Liver (tissue), 9 donors: ENCODE data around the gene GPR179. TPM values are rescaled to one million over a fixed set of nuclear protein-coding genes. Genes with fewer than 3 reads are reported as not detected.

Source experiments
- DNase-seq: peaks from one replicate; pipeline ENCODE4 v3.0.0-alpha.2; 2017; ENCODE audit warnings: low spot score
- H3K27ac ChIP-seq, 2 donors: one replicate each; pipeline ENCODE4 v1.7.0; 2013; ENCODE audit warnings: inconsistent platforms in 2 of 2, low read length in 2 of 2, control low read depth in 1 of 2, low read depth in 1 of 2, mild to moderate bottlenecking in 1 of 2
- H3K27me3 ChIP-seq, 4 donors: one replicate each; pipeline versions ENCODE4 v1.6.1 to v1.7.0; 2013; ENCODE audit warnings: low read length in 3 of 4, inconsistent platforms in 1 of 4, mild to moderate bottlenecking in 1 of 4, moderate library complexity in 1 of 4; ENCODE audit not compliant: control insufficient read depth in 4 of 4, insufficient read depth in 4 of 4
- H3K36me3 ChIP-seq, 4 donors: one replicate each; pipeline versions ENCODE4 v1.6.1 to v1.7.0; 2013; ENCODE audit warnings: low read length in 3 of 4, mild to moderate bottlenecking in 3 of 4, low read depth in 1 of 4, moderate library complexity in 1 of 4; ENCODE audit not compliant: control insufficient read depth in 4 of 4, insufficient read depth in 3 of 4
- H3K4me1 ChIP-seq, 4 donors: one replicate each; pipeline versions ENCODE4 v1.6.1 to v1.7.0; 2013; ENCODE audit warnings: low read length in 3 of 4, mild to moderate bottlenecking in 3 of 4, moderate library complexity in 1 of 4; ENCODE audit not compliant: control insufficient read depth in 4 of 4, insufficient read depth in 4 of 4
- H3K4me3 ChIP-seq, 3 donors: one replicate each; pipeline versions ENCODE4 v1.6.1 to v1.7.0; 2013; ENCODE audit warnings: low read length in 3 of 3, control low read depth in 1 of 3, low read depth in 1 of 3, mild to moderate bottlenecking in 1 of 3
- H3K9ac ChIP-seq, 2 donors: one replicate each; pipeline ENCODE4 v1.7.0; 2013; ENCODE audit warnings: low read length in 2 of 2, mild to moderate bottlenecking in 2 of 2, moderate library complexity in 2 of 2, control low read depth in 1 of 2, low read depth in 1 of 2
- H3K9me3 ChIP-seq, 4 donors: one replicate each; pipeline versions ENCODE4 v1.6.1 to v1.7.0; 2013; ENCODE audit warnings: low read length in 3 of 4; ENCODE audit not compliant: control insufficient read depth in 4 of 4
- CTCF ChIP-seq: fragments of 150-350 bp; IDR thresholded peaks from 2 replicates; pipeline ENCODE4 v1.5.1; 2017; ENCODE audit warnings: improper control_type of control experiment, low read depth, low read length; ENCODE audit not compliant: missing input control
- EGR1 ChIP-seq, 2 donors: IDR thresholded peaks; 2 replicates each; pipeline ENCODE4 v1.6.1; 2016 to 2018; ENCODE audit warnings: antibody characterized with exemption in 2 of 2, low read depth in 2 of 2
- FOXA1 ChIP-seq: IDR thresholded peaks from 2 replicates; pipeline ENCODE4 v1.6.1; 2016; ENCODE audit warnings: antibody characterized with exemption
- FOXA2 ChIP-seq: IDR thresholded peaks from 2 replicates; pipeline ENCODE4 v1.6.1; 2016; ENCODE audit warnings: antibody characterized with exemption
- GABPA ChIP-seq, 2 donors: IDR thresholded peaks in 1 of 2; conservative IDR thresholded peaks in 1 of 2; 2 replicates each; pipeline ENCODE4 v1.6.1; 2016; ENCODE audit warnings: antibody characterized with exemption in 2 of 2, mild to moderate bottlenecking in 1 of 2, moderate library complexity in 1 of 2
- HNF4A ChIP-seq, 2 donors: conservative IDR thresholded peaks; 2 replicates each; pipeline ENCODE4 v1.6.1; 2016; ENCODE audit warnings: antibody characterized with exemption in 2 of 2, mild to moderate bottlenecking in 2 of 2
- JUND ChIP-seq, 2 donors: IDR thresholded peaks; 2 replicates each; pipeline ENCODE4 v1.6.1; 2016; ENCODE audit warnings: antibody characterized with exemption in 2 of 2
- NR2F2 ChIP-seq: IDR thresholded peaks from 2 replicates; pipeline ENCODE4 v1.6.1; 2016; ENCODE audit warnings: antibody characterized with exemption
- RAD21 ChIP-seq, 2 donors: IDR thresholded peaks; 2 replicates each; pipeline ENCODE4 v1.6.1; 2016; ENCODE audit warnings: antibody characterized with exemption in 2 of 2, mild to moderate bottlenecking in 2 of 2
- RXRA ChIP-seq, 2 donors: IDR thresholded peaks; 2 replicates each; pipeline ENCODE4 v1.6.1; 2017 to 2018; ENCODE audit warnings: antibody characterized with exemption in 2 of 2, mild to moderate bottlenecking in 1 of 2
- SP1 ChIP-seq: IDR thresholded peaks from 2 replicates; pipeline ENCODE4 v1.6.1; 2018; ENCODE audit warnings: antibody characterized with exemption, mild to moderate bottlenecking
- TAF1 ChIP-seq: conservative IDR thresholded peaks from 2 replicates; pipeline ENCODE4 v1.6.1; 2016; ENCODE audit warnings: antibody characterized with exemption, mild to moderate bottlenecking
- YY1 ChIP-seq: IDR thresholded peaks from 2 replicates; pipeline ENCODE4 v1.6.1; 2016; ENCODE audit warnings: antibody characterized with exemption, mild to moderate bottlenecking
- ZBTB33 ChIP-seq: IDR thresholded peaks from 2 replicates; pipeline ENCODE4 v1.6.1; 2016; ENCODE audit warnings: antibody characterized with exemption
- WGBS: extraction: QIAGEN DNeasy Blood & Tissue Kit; methylation state at CpG from one replicate; pipeline ENCODE4 v1.1.7; 2013; 5-methylcytosine and 5-hydroxymethylcytosine counted together
- polyA plus RNA-seq, 2 donors: library from polyadenylated mRNA; stranded (reverse) in 1 of 2; unstranded in 1 of 2; fragments of 200-250 nt in 1 of 2; fragments of >200 nt in 1 of 2; fragmentation: Nextera tagmentation in 1 of 2; extraction: Ambion mirVana in 1 of 2; gene quantifications; one replicate each; pipeline versions ENCODE4 v1.2.1 to v1.2.3, GENCODE V29; 2013 to 2015
- total RNA-seq, 2 donors: library from RNA; depleted of rRNA; stranded (reverse); fragments of >200 nt; gene quantifications; one replicate each; pipeline ENCODE4 v1.2.3, GENCODE V29; 2014
- TF ChIP-seq, protein P1 (sequence below): IDR thresholded peaks from 2 replicates; pipeline ENCODE4 v1.6.1; 2016; ENCODE audit warnings: antibody characterized with exemption
- TF ChIP-seq, protein P2 (sequence below): IDR thresholded peaks from 2 replicates; pipeline ENCODE4 v1.6.1; 2016; ENCODE audit warnings: antibody characterized with exemption, mild to moderate bottlenecking
- TF ChIP-seq, protein P3 (sequence below): IDR thresholded peaks from 2 replicates; pipeline ENCODE4 v1.6.1; 2016; ENCODE audit warnings: antibody characterized with exemption
- donor health status: healthy.
- donor health status: healthy.
- donor health status: healthy.
- donor health status: healthy.
- donor health status: healthy.

Gene GPR179
- total and polyA plus RNA-seq, 4 donors: under 0.01 to 0.05 (median 0.01) TPM; not detected in 1

DNA sequence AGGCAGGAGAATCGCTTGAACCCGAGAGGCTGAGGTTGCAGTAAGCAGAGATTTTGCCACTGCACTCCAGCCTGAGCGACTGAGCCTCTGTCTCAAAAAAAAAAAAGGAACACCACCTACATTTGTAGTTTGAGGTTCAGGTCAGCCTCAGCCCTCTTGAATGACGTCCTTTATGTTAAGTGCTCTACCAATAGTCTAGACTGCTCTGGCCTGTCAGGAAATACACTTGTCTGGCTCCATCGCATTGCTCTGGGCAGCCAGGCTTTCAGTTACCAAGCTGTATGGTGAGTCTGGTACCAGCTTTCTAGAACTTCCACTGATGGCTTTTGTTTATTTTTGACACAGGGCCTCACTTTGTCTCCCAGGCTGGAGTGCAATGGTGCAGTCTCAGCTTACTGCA is 19.3 kb upstream of the GPR179 start:
- WGBS: over 99% methylated on average over 5 of the region's 5 CpGs
- Histone ChIP-seq H3K4me3 (no peak overlapping the region), H3K9ac (no peak overlapping the region), H3K9me3 (no peaks in the 10 kb centered on the region), H3K36me3 (peaks cover 4 to 19% (median 11%) of the 10 kb centered on the region in 4 donors), H3K27ac (no peak overlapping the region), H3K4me1 (peaks cover 0 to 12% (median 9%) of the 10 kb centered on the region in 4 donors), H3K27me3 (no peaks in the 10 kb centered on the region)
- DNase-seq: no peak
- TF ChIP-seq ZBTB33 (no peak), EGR1 (IDR thresholded peaks at IDR 0.05; ENCODE audit: low read depth in 2 of 2) (no peak), GABPA (IDR thresholded peaks at IDR 0.05 in 1 of 2, conservative IDR thresholded peaks at IDR 0.05 in 1 of 2) (no peak), HNF4A (conservative IDR thresholded peaks at IDR 0.05) (no peak), FOXA1 (no peak), FOXA2 (no peak), SP1 (no peak), JUND (IDR thresholded peaks at IDR 0.05) (no peak), RXRA (IDR thresholded peaks at IDR 0.05) (no peak), YY1 (no peak), RAD21 (IDR thresholded peaks at IDR 0.05) (no peak), NR2F2 (no peak), TAF1 (no peak), CTCF (no peak)
- TF ChIP-seq, protein P1, sequence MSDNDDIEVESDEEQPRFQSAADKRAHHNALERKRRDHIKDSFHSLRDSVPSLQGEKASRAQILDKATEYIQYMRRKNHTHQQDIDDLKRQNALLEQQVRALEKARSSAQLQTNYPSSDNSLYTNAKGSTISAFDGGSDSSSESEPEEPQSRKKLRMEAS: no peak
- TF ChIP-seq, protein P2, sequence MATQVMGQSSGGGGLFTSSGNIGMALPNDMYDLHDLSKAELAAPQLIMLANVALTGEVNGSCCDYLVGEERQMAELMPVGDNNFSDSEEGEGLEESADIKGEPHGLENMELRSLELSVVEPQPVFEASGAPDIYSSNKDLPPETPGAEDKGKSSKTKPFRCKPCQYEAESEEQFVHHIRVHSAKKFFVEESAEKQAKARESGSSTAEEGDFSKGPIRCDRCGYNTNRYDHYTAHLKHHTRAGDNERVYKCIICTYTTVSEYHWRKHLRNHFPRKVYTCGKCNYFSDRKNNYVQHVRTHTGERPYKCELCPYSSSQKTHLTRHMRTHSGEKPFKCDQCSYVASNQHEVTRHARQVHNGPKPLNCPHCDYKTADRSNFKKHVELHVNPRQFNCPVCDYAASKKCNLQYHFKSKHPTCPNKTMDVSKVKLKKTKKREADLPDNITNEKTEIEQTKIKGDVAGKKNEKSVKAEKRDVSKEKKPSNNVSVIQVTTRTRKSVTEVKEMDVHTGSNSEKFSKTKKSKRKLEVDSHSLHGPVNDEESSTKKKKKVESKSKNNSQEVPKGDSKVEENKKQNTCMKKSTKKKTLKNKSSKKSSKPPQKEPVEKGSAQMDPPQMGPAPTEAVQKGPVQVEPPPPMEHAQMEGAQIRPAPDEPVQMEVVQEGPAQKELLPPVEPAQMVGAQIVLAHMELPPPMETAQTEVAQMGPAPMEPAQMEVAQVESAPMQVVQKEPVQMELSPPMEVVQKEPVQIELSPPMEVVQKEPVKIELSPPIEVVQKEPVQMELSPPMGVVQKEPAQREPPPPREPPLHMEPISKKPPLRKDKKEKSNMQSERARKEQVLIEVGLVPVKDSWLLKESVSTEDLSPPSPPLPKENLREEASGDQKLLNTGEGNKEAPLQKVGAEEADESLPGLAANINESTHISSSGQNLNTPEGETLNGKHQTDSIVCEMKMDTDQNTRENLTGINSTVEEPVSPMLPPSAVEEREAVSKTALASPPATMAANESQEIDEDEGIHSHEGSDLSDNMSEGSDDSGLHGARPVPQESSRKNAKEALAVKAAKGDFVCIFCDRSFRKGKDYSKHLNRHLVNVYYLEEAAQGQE: no peak
- TF ChIP-seq, protein P3, sequence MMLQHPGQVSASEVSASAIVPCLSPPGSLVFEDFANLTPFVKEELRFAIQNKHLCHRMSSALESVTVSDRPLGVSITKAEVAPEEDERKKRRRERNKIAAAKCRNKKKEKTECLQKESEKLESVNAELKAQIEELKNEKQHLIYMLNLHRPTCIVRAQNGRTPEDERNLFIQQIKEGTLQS: no peak
